HFF-Myc (cell line): ENCODE measurements around the gene MCOLN1.
A peak's percentile ranks its signal among the peaks of the same experiment; 100 is the strongest.

Source experiments
- DNase-seq: peaks from one replicate; pipeline ENCODE4 v3.0.0-alpha.2; 2011; ENCODE audit warnings: low read depth; ENCODE audit errors: extremely low read depth
- H3K4me3 ChIP-seq: replicated peaks from 2 replicates; pipeline ENCODE4 v1.5.1; 2011; ENCODE audit warnings: low read depth, mild to moderate bottlenecking, control low read depth, low read length
- TF ChIP-seq, protein P1 (sequence below): IDR thresholded peaks from 2 replicates; pipeline ENCODE4 v1.5.1; 2012; ENCODE audit warnings: mild to moderate bottlenecking, low read depth, low read length, control low read depth; ENCODE audit errors: missing control alignments

Gene MCOLN1

DNA sequence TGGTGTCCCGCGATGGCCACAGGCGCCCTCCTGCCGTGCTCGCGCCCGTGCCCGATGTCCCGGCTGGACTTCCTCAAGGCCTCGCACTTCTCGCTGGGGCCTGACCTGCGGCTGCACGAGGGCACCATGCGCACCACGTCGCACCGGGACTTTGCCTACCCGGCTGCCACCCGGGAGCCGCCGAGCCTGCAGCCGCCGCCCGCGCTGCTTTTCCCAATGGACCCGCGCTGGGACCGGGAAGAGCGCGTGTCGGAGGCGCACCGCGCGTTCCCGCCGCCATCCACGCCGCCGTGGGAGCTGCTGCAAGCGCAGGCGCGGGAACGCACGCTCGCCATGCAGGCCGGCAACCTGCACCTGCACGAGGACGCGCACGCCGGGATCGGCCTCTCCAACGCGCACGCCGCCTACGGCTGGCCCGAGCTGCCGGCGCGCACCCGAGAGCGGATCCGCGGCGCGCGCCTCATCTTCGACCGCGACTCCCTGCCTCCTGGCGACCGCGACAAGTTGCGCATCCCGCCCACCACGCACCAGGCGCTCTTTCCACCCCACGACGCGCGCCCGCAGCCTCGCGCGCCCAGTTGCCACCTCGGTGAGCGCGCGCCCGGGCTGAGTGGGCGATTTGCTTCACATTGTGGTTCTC is 21.5 kb upstream of the MCOLN1 start:
- peak overlapping the region; percentile 37 for H3K4me3 ChIP-seq
- TF ChIP-seq, protein P1, sequence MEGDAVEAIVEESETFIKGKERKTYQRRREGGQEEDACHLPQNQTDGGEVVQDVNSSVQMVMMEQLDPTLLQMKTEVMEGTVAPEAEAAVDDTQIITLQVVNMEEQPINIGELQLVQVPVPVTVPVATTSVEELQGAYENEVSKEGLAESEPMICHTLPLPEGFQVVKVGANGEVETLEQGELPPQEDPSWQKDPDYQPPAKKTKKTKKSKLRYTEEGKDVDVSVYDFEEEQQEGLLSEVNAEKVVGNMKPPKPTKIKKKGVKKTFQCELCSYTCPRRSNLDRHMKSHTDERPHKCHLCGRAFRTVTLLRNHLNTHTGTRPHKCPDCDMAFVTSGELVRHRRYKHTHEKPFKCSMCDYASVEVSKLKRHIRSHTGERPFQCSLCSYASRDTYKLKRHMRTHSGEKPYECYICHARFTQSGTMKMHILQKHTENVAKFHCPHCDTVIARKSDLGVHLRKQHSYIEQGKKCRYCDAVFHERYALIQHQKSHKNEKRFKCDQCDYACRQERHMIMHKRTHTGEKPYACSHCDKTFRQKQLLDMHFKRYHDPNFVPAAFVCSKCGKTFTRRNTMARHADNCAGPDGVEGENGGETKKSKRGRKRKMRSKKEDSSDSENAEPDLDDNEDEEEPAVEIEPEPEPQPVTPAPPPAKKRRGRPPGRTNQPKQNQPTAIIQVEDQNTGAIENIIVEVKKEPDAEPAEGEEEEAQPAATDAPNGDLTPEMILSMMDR, result no peak
- DNase-seq, result no peak

DNA sequence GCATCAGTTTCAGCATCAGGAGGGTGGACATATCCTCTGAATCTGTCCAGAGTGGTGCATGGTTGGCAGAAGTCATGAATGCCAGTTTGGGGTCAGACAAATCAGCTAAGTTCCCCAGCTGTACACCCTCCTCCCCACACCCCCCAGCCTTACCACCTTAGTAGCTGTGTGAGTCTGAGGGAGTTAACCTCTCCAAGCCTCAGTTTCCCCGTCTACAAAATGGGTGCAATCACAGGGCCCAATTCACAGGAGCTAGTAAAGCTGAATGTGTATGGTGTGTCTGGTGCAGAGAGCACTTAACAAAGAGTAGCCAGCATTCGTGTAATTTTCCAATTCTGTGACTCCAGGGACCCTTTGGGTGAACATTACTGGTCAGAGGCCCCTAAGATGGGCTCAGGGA is 19.9 kb upstream of the MCOLN1 start:
- TF ChIP-seq, protein P1, result no peak
- no peak overlapping the region for H3K4me3 ChIP-seq
- DNase-seq, result no peak

DNA sequence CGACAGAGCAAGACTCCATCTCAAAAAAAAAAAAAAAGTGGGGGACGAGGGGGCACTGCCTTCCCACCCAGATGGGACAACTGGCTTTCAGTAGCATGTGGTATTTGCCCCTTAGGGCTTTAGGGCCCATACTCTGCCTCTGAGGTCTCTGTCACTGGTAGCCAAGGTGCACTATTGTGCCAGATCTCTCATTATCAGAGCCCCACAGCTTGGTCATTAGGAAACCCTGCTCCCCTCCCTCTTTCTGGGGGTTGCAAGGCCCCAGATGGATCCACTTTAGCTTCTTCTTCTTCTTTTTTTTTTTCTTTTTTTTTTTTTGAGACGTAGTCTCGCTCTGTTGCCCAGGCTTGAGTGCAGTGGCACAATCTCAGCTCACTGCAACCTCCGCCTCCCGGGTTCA is 17.7 kb upstream of the MCOLN1 start:
- DNase-seq, result no peak
- TF ChIP-seq, protein P1, result no peak
- H3K4me3 ChIP-seq, result no peak overlapping the region

DNA sequence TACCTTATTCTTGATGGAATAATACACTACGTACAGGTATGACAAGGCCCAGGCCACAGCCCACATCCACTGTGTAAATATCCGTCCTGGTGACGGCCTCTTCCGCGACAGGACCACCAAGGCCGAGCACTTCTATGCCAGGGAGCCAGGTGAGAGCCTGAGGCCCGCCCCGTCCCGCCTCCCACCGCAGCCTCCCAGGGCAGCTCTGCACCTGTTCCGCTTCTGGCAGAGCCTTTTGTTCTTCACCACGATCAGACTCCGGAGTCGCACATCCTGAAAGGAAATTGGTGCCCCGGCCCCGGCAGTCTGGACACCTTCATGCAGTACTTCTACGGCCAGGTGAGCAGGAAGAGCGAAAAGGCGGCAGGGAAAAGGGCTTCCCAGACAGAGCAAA is 17.1 kb upstream of the MCOLN1 start:
- no peak for DNase-seq
- no peak overlapping the region for H3K4me3 ChIP-seq
- TF ChIP-seq, protein P1, result no peak

DNA sequence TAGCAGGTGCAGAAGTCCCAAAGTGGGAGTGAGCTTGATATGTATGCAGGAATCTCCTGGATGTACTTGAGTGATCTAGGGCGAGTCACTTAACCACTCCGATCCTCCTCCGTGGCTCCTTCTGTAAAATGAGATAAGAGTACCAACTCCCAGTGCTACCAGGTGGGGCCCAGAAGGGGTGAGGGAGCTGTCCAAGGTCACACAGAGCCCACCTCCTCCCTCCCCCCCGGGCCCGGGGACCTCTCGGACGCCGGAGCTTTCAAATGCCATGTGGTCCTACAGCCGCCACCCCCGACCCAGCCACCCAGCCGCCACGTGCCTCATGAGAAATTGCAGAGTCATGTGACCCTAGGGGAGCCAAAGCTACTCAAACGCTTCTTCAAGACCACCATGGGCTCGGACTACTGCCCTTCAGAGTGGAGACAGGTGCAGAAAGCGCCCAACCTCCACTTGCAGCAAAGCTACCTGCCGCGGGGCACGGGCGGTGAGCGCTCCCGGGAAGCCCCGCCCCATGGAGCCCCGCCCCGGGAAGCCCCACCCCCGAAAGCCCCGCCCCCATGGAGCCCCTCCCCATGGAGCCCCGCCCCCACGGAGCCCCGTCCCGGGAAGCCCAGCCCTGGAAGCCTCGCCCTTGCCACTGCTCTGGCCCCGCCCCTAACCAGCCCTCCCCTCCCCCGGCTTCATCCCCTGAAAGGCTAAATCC is 16.6 kb upstream of the MCOLN1 start:
- no peak for DNase-seq
- TF ChIP-seq, protein P1, result no peak
- no peak overlapping the region for H3K4me3 ChIP-seq

DNA sequence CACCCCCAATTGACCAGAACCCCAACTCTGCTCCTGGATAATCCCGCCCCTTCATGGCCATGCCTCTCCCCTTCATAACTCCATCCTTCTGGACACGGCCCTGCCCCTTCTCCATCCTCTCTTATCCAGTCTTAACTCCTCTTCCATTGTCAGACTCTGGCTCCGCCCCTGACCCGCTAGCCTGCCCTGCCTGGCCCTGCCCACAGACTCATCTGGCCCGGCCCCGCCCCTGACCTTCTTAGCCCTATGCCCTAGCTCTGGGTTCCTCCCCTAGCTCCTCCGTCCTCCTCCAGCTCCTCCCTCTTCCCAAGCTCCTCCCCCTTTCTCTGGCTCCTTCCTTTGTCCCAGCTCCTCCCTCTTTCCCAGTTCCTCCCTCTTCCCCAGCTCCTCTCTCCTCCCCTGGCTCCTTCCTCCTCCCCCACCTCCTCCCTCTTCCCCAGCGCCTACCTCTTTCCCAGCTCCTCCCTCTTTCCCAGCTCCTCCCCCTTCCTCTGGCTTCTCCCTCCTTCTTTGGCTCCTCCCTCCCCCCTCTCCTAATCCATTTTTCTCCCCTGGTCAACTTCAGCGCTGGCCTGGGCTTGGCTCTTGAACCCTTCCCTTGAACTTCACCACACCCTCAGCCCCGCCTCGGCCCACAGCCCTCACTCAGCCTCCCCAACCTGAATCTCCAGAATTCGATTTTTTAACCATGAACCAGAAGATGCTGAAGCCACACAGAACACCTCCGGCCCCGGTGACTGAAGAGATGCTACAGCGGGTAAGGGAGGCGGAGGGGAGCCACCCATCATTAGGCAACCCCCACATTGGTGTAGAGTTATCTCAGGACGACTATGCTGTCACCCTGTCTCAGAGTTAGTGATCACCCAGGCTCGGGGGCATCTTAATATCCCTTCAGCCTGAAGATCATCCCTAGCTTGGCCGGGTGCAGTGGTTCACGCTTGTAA is 15.8 kb upstream of the MCOLN1 start:
- TF ChIP-seq, protein P1, result no peak
- H3K4me3 ChIP-seq, result no peak overlapping the region
- no peak for DNase-seq
